HG03575 (cell line): ENCODE measurements around the gene IQCF5.
"Not testable (repeated sequence)": the region's sequence is repeated elsewhere in the genome, so short reads cannot be mapped to it uniquely, and the experiment has no call there.

Source experiments
- ATAC-seq: cut with Tn5 transposase; IDR thresholded peaks from one replicate; pipeline ENCODE4 v1.9.1; 2021; ENCODE audit not compliant: unreplicated experiment, insufficient number of reproducible peaks, low FRiP score; ENCODE audit errors: extremely low read depth

The IQCF5 gene

GRCh38 chr3:51875501-51875900 lies at the start of gene IQCF5:
IQCF5 (minus strand) TSS chr3:51875601; CDS start chr3:51875531, 70 bp downstream.
- ATAC-seq = no peak

- ATAC-seq = no peak
These were observed 45.7 kb upstream of the IQCF5 start for GRCh38 chr3:51921081-51921578.

- ATAC-seq = no peak
These were observed 41.0 kb upstream of the IQCF5 start for GRCh38 chr3:51916418-51916817.

DNA sequence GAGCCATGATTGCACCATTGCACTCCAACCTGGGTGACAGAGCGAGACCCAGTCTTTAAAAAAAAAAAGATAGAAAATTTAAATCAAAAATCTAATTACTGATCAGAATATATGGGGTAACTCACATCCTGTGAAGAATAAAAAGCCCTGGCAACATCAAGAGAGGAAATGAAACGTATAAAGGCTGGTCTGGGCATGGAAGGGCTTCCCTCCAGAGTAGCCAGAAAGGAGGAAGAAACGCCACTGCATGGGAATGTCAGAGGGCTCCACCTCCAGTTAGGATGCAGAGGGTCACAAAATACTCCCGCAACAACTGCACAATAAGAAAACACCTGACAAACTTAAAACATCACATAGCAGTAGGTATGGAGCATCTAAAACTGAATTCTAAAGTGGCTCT lies 32.6 kb upstream of the IQCF5 start:
- no peak for ATAC-seq

DNA sequence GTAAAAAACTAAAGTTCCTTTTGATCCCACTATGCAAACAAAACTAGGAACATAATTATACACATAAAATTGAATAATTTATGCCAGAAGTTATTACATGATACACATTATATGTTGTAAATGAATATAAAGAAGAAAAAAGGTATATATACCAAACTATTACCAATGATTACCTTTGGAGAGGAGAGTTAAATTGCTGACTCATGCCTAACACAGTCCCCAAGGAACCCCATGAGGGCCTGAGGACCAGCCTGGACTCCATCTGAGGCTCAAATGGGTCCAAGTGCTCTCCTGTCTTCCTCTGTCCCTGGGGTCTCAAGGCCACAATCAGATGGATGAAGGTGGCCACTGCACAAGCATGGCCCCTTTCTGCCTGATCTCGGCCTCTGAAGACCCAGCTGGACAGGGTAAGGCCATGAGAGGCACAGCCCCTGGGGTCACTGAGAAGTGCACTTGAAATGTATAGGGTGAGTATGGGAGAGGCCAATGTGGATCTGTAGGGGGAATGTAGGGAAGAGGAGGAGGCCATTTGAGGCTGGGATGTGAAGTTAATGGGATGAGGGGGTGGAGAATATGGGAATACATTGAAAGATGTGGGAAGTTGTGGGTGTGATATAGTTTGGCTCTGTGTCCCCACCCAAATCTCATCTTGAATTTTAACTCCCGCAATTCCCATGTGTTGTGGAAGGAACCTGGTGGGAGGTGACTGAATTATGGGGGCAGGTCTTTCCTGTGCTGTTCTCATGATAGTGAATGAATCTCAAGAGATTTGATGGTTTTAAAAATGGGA lies 28.8 kb upstream of the IQCF5 start:
- ATAC-seq = no peak

GRCh38 chr3:51902361-51902760 lies 27.0 kb upstream of the IQCF5 start:
- not testable (repeated sequence) for ATAC-seq

DNA sequence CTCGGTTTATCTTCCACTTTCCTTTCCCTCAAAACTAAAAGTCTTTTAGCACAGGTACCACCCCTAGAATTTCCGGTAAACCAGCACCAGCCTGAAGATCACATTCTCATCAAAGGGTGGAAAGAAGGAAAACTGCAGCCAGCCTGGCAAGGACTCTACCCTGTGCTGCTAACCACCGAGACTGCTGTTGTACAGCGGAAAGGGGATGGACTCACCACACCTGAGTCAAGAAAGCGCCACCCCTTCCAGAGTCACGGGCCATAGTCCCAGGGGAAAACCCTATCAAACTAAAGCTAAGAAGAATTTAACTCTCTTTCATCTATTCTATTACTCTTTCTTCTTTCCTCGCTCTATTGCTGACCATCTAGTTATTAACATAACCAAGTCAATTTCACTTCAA lies 24.6 kb upstream of the IQCF5 start:
- not testable (repeated sequence) for ATAC-seq

- no peak for ATAC-seq
These were observed 22.0 kb upstream of the IQCF5 start for GRCh38 chr3:51897391-51897790.

DNA sequence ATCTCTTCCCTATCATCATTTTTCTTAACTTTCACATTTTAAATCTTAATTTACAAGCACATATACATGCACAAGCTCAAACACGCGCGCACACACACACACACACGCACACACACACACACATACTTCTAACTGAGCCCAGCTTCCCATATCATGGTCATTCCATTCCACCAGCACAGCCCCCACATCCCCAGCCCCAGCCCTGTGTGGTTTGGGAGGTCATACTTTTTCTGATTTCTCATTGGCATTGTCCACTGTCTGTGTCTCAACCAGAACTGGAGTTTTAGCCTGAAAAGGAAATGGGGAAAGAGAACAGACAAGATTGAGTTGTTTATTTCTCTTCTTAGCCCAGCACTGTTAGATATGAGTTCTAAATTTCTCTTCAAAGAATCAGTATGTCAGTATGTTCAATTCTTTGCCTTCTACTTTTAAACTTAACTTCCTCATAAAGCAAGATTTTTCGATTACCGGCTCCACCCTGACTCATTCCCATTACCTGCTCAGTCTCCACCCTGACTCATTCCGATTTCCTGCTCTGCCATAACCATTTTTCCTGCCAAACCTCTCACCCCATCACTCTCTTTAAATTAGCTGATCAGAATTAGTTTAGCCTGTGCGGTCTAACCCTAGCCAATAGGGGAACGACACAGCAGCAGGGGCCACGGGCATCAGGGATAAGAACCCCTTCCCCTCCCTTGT lies 21.4 kb upstream of the IQCF5 start:
- no peak for ATAC-seq

- ATAC-seq = no peak
These were observed 19.5 kb upstream of the IQCF5 start for GRCh38 chr3:51894939-51895338.

DNA sequence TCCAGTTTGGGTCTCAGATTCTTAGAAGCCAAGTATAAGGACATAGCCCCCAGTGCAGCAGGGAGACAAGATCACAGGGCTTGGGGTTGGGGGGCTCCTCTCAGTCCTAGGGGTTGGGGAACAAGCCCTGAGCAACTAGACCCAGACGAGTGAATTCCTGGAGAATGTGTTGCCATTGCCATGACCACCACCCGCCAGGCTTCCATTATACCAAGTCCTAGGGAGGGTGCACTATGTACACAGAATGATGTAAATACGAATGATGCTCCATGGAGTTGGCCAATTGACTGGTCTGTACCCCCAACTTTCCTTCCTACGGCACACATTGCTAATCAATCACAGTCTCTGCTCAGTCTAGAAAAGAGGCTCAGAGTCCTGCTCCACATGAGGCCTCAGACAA lies 19.0 kb upstream of the IQCF5 start:
- ATAC-seq = no peak

- ATAC-seq = no peak
These were observed 16.0 kb upstream of the IQCF5 start for GRCh38 chr3:51891242-51892039.

GRCh38 chr3:51888463-51889105 lies 13.2 kb upstream of the IQCF5 start:
- ATAC-seq = no peak

GRCh38 chr3:51887620-51888019 lies 12.2 kb upstream of the IQCF5 start:
- no peak for ATAC-seq

DNA sequence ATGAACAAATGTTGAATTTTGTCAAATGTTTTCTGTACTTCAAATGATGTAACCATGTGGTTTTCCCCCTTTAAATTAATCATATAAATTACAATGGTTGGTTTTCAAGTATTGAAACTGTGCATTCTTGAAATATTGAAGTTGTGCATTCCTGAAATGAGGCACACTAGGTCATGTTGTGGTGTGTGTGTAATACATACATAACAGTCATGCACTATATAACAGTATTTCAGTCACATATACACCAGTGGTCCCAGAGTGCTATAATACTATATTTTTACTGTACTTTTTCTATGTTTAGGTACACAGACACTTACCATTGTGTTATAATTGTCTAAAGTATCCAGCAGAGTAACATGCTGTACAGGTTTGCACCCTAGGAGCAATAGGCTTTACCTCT lies 11.0 kb upstream of the IQCF5 start:
- no peak for ATAC-seq

DNA sequence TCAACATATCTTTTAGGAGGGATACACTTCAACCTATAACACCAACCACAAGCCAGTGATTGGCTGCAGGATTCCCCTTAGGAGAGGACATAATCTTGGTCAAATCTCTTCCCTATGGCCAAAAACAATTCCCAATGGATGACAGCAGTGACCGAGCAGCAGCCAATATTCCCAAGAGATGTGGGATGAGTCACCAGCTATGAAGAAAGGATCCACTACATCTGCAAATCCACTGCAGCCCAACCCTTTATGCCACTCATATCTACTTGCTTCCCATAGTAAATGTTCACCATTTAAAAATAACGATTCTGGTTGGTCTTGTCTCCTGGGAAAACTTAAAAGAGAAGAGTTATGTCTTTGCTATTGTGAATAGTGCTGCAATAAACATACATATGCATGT lies 4.5 kb upstream of the IQCF5 start:
- no peak for ATAC-seq

- ATAC-seq = no peak
These were observed 785 bp upstream of the IQCF5 start for GRCh38 chr3:51876186-51876585.

GRCh38 chr3:51874889-51875288 lies 512 bp downstream of the IQCF5 start:
- ATAC-seq = no peak

DNA sequence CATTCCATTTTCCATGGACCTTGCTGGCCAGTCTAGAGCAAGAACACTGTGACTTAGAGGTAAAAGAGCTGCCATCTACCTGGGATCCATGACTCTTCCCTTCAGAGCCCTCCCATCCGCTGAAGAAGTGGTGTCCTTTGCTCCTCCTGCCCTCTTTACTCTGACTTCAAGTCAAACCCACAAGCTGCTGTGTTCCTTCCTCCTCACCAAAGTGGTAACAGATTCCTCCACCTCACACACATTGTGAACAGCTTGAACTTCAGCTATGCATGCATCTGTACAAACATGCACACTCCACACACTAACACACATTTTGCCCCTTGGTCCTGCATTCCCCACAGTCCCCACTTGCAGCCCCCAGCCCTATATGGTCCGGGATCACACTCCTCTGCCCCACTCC lies 990 bp downstream of the IQCF5 start:
- ATAC-seq = no peak
